ENCODE data around the gene JAKMIP1.

The JAKMIP1 gene

GRCh38 chr4:6200011-6200921, at the start of gene JAKMIP1:
Gene JAKMIP1 (minus strand): TSS chr4:6200549. CDS start chr4:6112850, 87,699 bp downstream.
- DNase-seq (ENCODE audit: low read depth): peak; percentile 52
- TF ChIP-seq CTCF (conservative IDR thresholded peaks at IDR 0.05; ENCODE audit: low read depth, low read length): no peak
- H3K4me3 ChIP-seq (ENCODE audit: low read depth, low read length): peak within 1 kb of the TSS; percentile 43

GRCh38 chr4:6248394-6248793, 48.0 kb upstream of the JAKMIP1 start:
- no peak for DNase-seq (ENCODE audit: low read depth)
- TF ChIP-seq CTCF (conservative IDR thresholded peaks at IDR 0.05; ENCODE audit: low read depth, low read length): no peak
- H3K4me3 ChIP-seq (ENCODE audit: low read depth, low read length): no peak overlapping the region

GRCh38 chr4:6246170-6246634, 45.9 kb upstream of the JAKMIP1 start:
- DNase-seq (ENCODE audit: low read depth): no peak
- no peak for TF ChIP-seq CTCF (conservative IDR thresholded peaks at IDR 0.05; ENCODE audit: low read depth, low read length)
- no peak overlapping the region for H3K4me3 ChIP-seq (ENCODE audit: low read depth, low read length)

- no peak for TF ChIP-seq CTCF (conservative IDR thresholded peaks at IDR 0.05; ENCODE audit: low read depth, low read length)
- peak; percentile 11 for DNase-seq (ENCODE audit: low read depth)
- H3K4me3 ChIP-seq (ENCODE audit: low read depth, low read length): peak overlapping the region; percentile 42
Observed at GRCh38 chr4:6245246-6246169, 45.2 kb upstream of the JAKMIP1 start.

- TF ChIP-seq CTCF (conservative IDR thresholded peaks at IDR 0.05; ENCODE audit: low read depth, low read length): no peak
- DNase-seq (ENCODE audit: low read depth): no peak
Observed at GRCh38 chr4:6242271-6243029, 42.1 kb upstream of the JAKMIP1 start.

GRCh38 chr4:6241062-6241845, 40.9 kb upstream of the JAKMIP1 start:
- no peak for TF ChIP-seq CTCF (conservative IDR thresholded peaks at IDR 0.05; ENCODE audit: low read depth, low read length)
- no peak for DNase-seq (ENCODE audit: low read depth)
- no peak overlapping the region for H3K4me3 ChIP-seq (ENCODE audit: low read depth, low read length)

More at GRCh38 chr4:6242271-6243029, 42.1 kb upstream of the JAKMIP1 start:
- no peak overlapping the region for H3K4me3 ChIP-seq (ENCODE audit: low read depth, low read length)

Data from choroid plexus epithelial cell (primary cell).